Measurements from ENCODE around the gene UBE3B. TPM values are rescaled to one million over a fixed set of nuclear protein-coding genes. Genes with fewer than 3 reads are reported as not detected.

UBE3B gene
- total RNA-seq, 4 donors from 2014 or later: 42.4 to 59.2 (median 49.1) TPM

- H3K9me3 ChIP-seq: no peaks in the 10 kb centered on the region
- intact Hi-C loops (cut with DNase I): no loop called here
- TF ChIP-seq POLR2AphosphoS5 (IDR thresholded peaks at IDR 0.05): no peak
- TF ChIP-seq, protein P1, sequence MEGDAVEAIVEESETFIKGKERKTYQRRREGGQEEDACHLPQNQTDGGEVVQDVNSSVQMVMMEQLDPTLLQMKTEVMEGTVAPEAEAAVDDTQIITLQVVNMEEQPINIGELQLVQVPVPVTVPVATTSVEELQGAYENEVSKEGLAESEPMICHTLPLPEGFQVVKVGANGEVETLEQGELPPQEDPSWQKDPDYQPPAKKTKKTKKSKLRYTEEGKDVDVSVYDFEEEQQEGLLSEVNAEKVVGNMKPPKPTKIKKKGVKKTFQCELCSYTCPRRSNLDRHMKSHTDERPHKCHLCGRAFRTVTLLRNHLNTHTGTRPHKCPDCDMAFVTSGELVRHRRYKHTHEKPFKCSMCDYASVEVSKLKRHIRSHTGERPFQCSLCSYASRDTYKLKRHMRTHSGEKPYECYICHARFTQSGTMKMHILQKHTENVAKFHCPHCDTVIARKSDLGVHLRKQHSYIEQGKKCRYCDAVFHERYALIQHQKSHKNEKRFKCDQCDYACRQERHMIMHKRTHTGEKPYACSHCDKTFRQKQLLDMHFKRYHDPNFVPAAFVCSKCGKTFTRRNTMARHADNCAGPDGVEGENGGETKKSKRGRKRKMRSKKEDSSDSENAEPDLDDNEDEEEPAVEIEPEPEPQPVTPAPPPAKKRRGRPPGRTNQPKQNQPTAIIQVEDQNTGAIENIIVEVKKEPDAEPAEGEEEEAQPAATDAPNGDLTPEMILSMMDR (IDR thresholded peaks at IDR 0.05): no peak
- TF ChIP-seq POLR2A (IDR thresholded peaks at IDR 0.05; ENCODE audit: low read depth): no peak
- no peak for TF ChIP-seq EP300 (IDR thresholded peaks at IDR 0.05)
- WGBS: 100% methylated on average over 2 of the region's 6 CpGs
- no peak for DNase-seq (ENCODE audit: extremely low spot score)
- H3K27me3 ChIP-seq: no peaks in the 10 kb centered on the region
- H3K27ac ChIP-seq (replicated peaks in 1 of 4): no peak overlapping the region
- H3K4me1 ChIP-seq: no peaks in the 10 kb centered on the region
- H3K4me3 ChIP-seq: no peak overlapping the region
- peaks cover 0 to 74% (median 52%) of the 10 kb centered on the region in 4 donors for H3K36me3 ChIP-seq
Observed at GRCh38 chr12:109559200-109559505, 81.7 kb downstream of the UBE3B start.

GRCh38 chr12:109559601-109560000 lies 82.2 kb downstream of the UBE3B start:
- Histone ChIP-seq H3K27ac (replicated peaks in 1 of 4) (no peak overlapping the region), H3K36me3 (peaks cover 2 to 78% (median 55%) of the 10 kb centered on the region in 4 donors), H3K27me3 (no peaks in the 10 kb centered on the region), H3K4me1 (no peaks in the 10 kb centered on the region), H3K4me3 (no peak overlapping the region), H3K9me3 (no peaks in the 10 kb centered on the region)
- no peak for DNase-seq (ENCODE audit: extremely low spot score)
- TF ChIP-seq EP300 (IDR thresholded peaks at IDR 0.05): no peak
- TF ChIP-seq, protein P1 (IDR thresholded peaks at IDR 0.05): no peak
- TF ChIP-seq POLR2AphosphoS5 (IDR thresholded peaks at IDR 0.05): no peak
- no peak for TF ChIP-seq POLR2A (IDR thresholded peaks at IDR 0.05; ENCODE audit: low read depth)
- WGBS: 96% methylated on average over 10 of the region's 10 CpGs
- intact Hi-C loops (cut with DNase I): no loop called here

- H3K36me3 ChIP-seq: peaks cover 8 to 93% (median 69%) of the 10 kb centered on the region in 4 donors
Observed at GRCh38 chr12:109560867-109561710, 83.7 kb downstream of the UBE3B start.

DNA sequence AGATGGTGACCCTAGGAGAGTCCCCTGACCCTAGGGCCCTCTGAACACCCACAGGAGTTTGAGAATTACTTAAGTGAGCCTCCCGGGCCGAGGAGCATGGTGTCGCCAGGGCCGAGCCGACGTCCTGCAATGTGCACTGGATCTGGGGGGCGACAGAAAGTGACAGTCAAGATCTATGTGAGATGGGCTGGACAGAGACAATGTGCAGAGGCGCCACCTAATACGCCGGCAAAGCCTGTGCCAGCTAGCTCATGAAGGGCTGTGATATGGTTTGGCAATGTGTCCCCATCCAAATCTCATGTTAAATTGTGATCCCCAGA lies 84.2 kb downstream of the UBE3B start:
- intact Hi-C loops (cut with DNase I): no loop called here
- Histone ChIP-seq H3K27me3 (no peaks in the 10 kb centered on the region), H3K36me3 (peaks cover 8 to 99% (median 72%) of the 10 kb centered on the region in 4 donors), H3K4me1 (no peaks in the 10 kb centered on the region), H3K9me3 (no peaks in the 10 kb centered on the region), H3K4me3 (no peak overlapping the region), H3K27ac (replicated peaks in 1 of 4) (no peak overlapping the region)
- TF ChIP-seq, protein P1 (IDR thresholded peaks at IDR 0.05): no peak
- TF ChIP-seq POLR2AphosphoS5 (IDR thresholded peaks at IDR 0.05) (no peak), EP300 (IDR thresholded peaks at IDR 0.05) (no peak), POLR2A (IDR thresholded peaks at IDR 0.05; ENCODE audit: low read depth) (no peak)
- WGBS: 88% methylated on average over 8 of the region's 10 CpGs
- no peak for DNase-seq (ENCODE audit: extremely low spot score)

More at GRCh38 chr12:109560867-109561710, 83.7 kb downstream of the UBE3B start:
- intact Hi-C loops (cut with DNase I): no loop called here
- H3K27me3 ChIP-seq: no peaks in the 10 kb centered on the region
- no peak overlapping the region for H3K27ac ChIP-seq (replicated peaks in 1 of 4)
- no peak overlapping the region for H3K4me3 ChIP-seq
- H3K4me1 ChIP-seq: no peaks in the 10 kb centered on the region
- DNase-seq (ENCODE audit: extremely low spot score): no peak
- TF ChIP-seq POLR2A (IDR thresholded peaks at IDR 0.05; ENCODE audit: low read depth) (no peak), EP300 (IDR thresholded peaks at IDR 0.05) (no peak), POLR2AphosphoS5 (IDR thresholded peaks at IDR 0.05) (no peak)
- TF ChIP-seq, protein P1 (IDR thresholded peaks at IDR 0.05): no peak
- H3K9me3 ChIP-seq: no peaks in the 10 kb centered on the region
- whole genome bisulfite sequencing: 86% methylated on average over 13 of the region's 30 CpGs
